T-helper 2 cell treated with Interferon-gamma antibody and Interleukin-4, amounts not matched to agents 5 μg/mL and 100 μg/mL, for 36 hours (primary cell): ENCODE measurements around the gene SVBP.

Experiments used
- DNase-seq: peaks from one replicate; pipeline ENCODE4 v3.0.0; 2021; ENCODE audit warnings: low spot score
- H3K27ac Mint-ChIP-seq: one replicate; pipeline ENCODE4 v1.8.0; 2021; ENCODE audit warnings: mild to moderate bottlenecking, mixed read lengths
- H3K27me3 Mint-ChIP-seq: one replicate; pipeline ENCODE4 v1.8.0; 2021; ENCODE audit warnings: low read depth, mixed read lengths
- H3K36me3 Mint-ChIP-seq: one replicate; pipeline ENCODE4 v1.8.0; 2021; ENCODE audit warnings: low read depth, mixed read lengths
- H3K4me1 Mint-ChIP-seq: one replicate; pipeline ENCODE4 v1.8.0; 2021; ENCODE audit warnings: low read depth, mixed read lengths
- H3K4me3 Mint-ChIP-seq: one replicate; pipeline ENCODE4 v1.8.0; 2022; ENCODE audit warnings: mild to moderate bottlenecking, moderate library complexity, mixed read lengths
- H3K9me3 Mint-ChIP-seq: one replicate; pipeline ENCODE4 v1.8.0; 2021; ENCODE audit warnings: mixed read lengths

The SVBP gene

GRCh38 chr1:42757892-42758275 lies 59.3 kb downstream of the SVBP start:
- no peak for DNase-seq
- Mint-ChIP-seq H3K9me3 (no peaks in the 10 kb centered on the region), H3K27ac (no peak overlapping the region), H3K36me3 (peaks cover 35% of the 10 kb centered on the region), H3K4me3 (no peak overlapping the region), H3K27me3 (no peaks in the 10 kb centered on the region), H3K4me1 (no peaks in the 10 kb centered on the region)
